Thyroid gland (tissue), 4 donors: Measurements from ENCODE around the gene BRD2. TPM values are rescaled to one million over a fixed set of nuclear protein-coding genes. Genes with fewer than 3 reads are reported as not detected.

Experiments
- DNase-seq, 2 donors: peaks; one replicate each; pipeline ENCODE4 v3.0.0-alpha.2; 2019
- H3K27ac ChIP-seq, 3 donors: fragments of 200-600 bp; sonication (generic); 1 replicate in 2 of 3; 2 replicates in 1 of 3; pipeline ENCODE4 v1.5.1; 2016 to 2019; ENCODE audit warnings: mild to moderate bottlenecking in 1 of 3, moderate library complexity in 1 of 3
- H3K27me3 ChIP-seq: fragments of 200-600 bp; sonication (generic); one replicate; pipeline ENCODE4 v1.5.1; 2019
- H3K36me3 ChIP-seq, 2 donors: fragments of 200-600 bp; sonication (generic); one replicate each; pipeline ENCODE4 v1.5.1; 2016 to 2019
- H3K4me1 ChIP-seq, 2 donors: fragments of 200-600 bp; sonication (generic); one replicate each; pipeline ENCODE4 v1.5.1; 2017 to 2019
- H3K4me3 ChIP-seq, 3 donors: fragments of 200-600 bp; sonication (generic); replicated peaks in 1 of 3; 1 replicate in 2 of 3; 2 replicates in 1 of 3; pipeline ENCODE4 v1.5.1; 2016; ENCODE audit warnings: mild to moderate bottlenecking in 1 of 3
- H3K9me3 ChIP-seq: fragments of 200-600 bp; sonication (generic); one replicate; pipeline ENCODE4 v1.5.1; 2017
- POLR2A ChIP-seq, 2 donors: fragments of 450-650 bp; IDR thresholded peaks; one replicate each; pipeline ENCODE4 v1.6.1; 2017; ENCODE audit warnings: antibody characterized with exemption in 2 of 2, mild to moderate bottlenecking in 2 of 2, moderate library complexity in 1 of 2
- WGBS, 2 donors: methylation state at CpG; one replicate each; pipeline ENCODE4 v1.1.5; 2017; 5-methylcytosine and 5-hydroxymethylcytosine counted together
- intact Hi-C: fragments of 100-400 bp; cut with DNase I; formaldehyde crosslinking; loops from one replicate; pipeline ENCODE4 v1.15.1; 2023
- total RNA-seq, 4 donors: library from RNA; depleted of rRNA; stranded (reverse); fragments of >200 nt; gene quantifications; one replicate each; pipeline ENCODE4 v1.2.3, GENCODE V29; 2016
- TF ChIP-seq, protein P1 (sequence below), 6 experiments: fragments of 200-600 bp in 3 of 6; fragments of 450-650 bp in 3 of 6; sonication (generic) in 3 of 6; IDR thresholded peaks; one replicate each; pipeline ENCODE4 v1.5.1; 2016 to 2019; ENCODE audit warnings: antibody characterized with exemption in 6 of 6, mild to moderate bottlenecking in 2 of 6, inconsistent platforms in 1 of 6, moderate library complexity in 1 of 6

BRD2 gene
- total RNA-seq, 4 donors from 2014 or later, result 206 to 282 (median 238) TPM

GRCh38 chr6:32932132-32932868, 36.1 kb upstream of the BRD2 start:
- WGBS, 2 donors, result 46 to 56% methylated on average over 7 of the region's 7 CpGs
- intact Hi-C loops, result loop anchor here (5.0 kb wide), 2 partner anchors 35 to 50 kb away; no protein-coding TSS in a partner anchor
- DNase-seq, result peak; percentile 40

DNA sequence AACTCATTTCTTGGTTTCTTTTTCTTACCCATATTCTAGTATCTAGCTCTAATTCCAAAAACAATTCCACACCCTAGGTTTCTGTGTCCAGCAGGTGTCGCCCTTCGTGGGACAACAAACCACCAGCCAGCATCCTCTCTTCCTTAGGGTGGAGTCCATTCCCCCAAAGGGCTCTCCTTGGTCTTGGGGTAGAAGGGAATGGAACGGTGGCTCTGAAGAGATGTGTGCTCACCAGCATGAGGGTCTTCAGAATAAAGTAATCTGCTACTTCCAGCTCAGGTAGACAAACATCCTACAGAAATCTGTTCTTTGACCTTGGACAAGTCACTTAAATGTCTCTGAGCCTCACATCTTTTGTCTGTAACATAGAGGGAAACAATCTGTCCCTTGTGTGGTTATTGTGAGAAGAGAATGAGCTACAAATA, 34.7 kb upstream of the BRD2 start:
- peak overlapping the region in 2 of 3 donors; percentile 6 to 72 for H3K27ac ChIP-seq
- intact Hi-C loops, result loop anchor here (5.0 kb wide), 2 partner anchors 36 to 49 kb away; no protein-coding TSS in a partner anchor
- H3K9me3 ChIP-seq, result no peaks in the 10 kb centered on the region
- peaks cover 27 to 37% of the 10 kb centered on the region in 2 donors for H3K4me1 ChIP-seq
- H3K27me3 ChIP-seq, result no peaks in the 10 kb centered on the region
- TF ChIP-seq, protein P1, sequence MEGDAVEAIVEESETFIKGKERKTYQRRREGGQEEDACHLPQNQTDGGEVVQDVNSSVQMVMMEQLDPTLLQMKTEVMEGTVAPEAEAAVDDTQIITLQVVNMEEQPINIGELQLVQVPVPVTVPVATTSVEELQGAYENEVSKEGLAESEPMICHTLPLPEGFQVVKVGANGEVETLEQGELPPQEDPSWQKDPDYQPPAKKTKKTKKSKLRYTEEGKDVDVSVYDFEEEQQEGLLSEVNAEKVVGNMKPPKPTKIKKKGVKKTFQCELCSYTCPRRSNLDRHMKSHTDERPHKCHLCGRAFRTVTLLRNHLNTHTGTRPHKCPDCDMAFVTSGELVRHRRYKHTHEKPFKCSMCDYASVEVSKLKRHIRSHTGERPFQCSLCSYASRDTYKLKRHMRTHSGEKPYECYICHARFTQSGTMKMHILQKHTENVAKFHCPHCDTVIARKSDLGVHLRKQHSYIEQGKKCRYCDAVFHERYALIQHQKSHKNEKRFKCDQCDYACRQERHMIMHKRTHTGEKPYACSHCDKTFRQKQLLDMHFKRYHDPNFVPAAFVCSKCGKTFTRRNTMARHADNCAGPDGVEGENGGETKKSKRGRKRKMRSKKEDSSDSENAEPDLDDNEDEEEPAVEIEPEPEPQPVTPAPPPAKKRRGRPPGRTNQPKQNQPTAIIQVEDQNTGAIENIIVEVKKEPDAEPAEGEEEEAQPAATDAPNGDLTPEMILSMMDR (IDR thresholded peaks at IDR 0.05), result peak; percentile 56 to 82 (median 73)
- no peak for TF ChIP-seq POLR2A (IDR thresholded peaks at IDR 0.05)
- no peak overlapping the region for H3K4me3 ChIP-seq
- H3K36me3 ChIP-seq, result no peaks in the 10 kb centered on the region
- 11 to 13% methylated on average over 3 of the region's 3 CpGs for WGBS, 2 donors
- DNase-seq, result peak; percentile 78 to 81

More at GRCh38 chr6:32932132-32932868, 36.1 kb upstream of the BRD2 start:
- Histone ChIP-seq H3K36me3 (no peaks in the 10 kb centered on the region), H3K4me3 (no peak overlapping the region), H3K4me1 (peaks cover 27 to 37% of the 10 kb centered on the region in 2 donors), H3K9me3 (no peaks in the 10 kb centered on the region), H3K27me3 (no peaks in the 10 kb centered on the region), H3K27ac (peak overlapping the region; percentile 1 to 70 (median 51))
- no peak for TF ChIP-seq POLR2A (IDR thresholded peaks at IDR 0.05)
- TF ChIP-seq, protein P1 (IDR thresholded peaks at IDR 0.05), result no peak

DNA sequence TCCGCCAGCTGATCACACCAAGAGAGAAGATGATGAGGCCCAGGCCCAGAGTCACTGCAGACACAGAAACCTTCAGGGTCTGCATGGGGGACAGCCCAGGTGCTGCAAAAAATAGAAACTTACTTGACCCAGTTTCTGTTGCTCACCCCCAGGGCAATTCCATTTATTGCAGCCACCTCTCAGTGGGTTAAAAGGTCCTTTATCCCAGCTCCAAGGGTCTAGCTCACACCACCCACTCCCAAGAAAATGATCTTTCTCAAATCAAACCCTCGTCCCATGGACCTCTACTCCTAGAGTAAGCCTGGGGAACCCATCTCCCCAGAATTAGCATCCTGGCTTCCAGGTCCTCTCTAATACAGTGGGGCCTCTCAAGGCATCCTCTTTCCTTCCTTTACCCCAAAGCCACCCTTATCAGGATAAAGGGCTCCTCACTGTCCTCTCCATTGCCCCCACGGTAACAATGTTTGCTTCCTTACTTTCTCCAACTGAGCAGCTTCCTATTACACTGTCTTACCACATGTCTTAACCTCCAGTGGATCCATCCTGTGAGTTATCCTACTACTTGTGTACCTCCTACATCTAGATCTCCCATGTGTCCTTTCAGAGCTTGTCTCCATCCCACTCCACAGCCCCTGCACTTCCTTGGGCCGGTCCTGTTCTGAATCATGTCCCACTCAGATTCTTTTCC, 32.7 kb upstream of the BRD2 start:
- no peaks in the 10 kb centered on the region for H3K9me3 ChIP-seq
- H3K36me3 ChIP-seq, result no peaks in the 10 kb centered on the region
- peaks cover 37% of the 10 kb centered on the region in 2 donors for H3K4me1 ChIP-seq
- no peaks in the 10 kb centered on the region for H3K27me3 ChIP-seq
- H3K4me3 ChIP-seq, result no peak overlapping the region
- TF ChIP-seq POLR2A (IDR thresholded peaks at IDR 0.05), result no peak
- TF ChIP-seq, protein P1 (IDR thresholded peaks at IDR 0.05), result no peak
- WGBS, 2 donors, result 78 to 81% methylated on average over 4 of the region's 4 CpGs
- intact Hi-C loops, result no loop called here
- H3K27ac ChIP-seq, result peak overlapping the region; percentile 36 to 73 (median 72)
- no peak for DNase-seq

DNA sequence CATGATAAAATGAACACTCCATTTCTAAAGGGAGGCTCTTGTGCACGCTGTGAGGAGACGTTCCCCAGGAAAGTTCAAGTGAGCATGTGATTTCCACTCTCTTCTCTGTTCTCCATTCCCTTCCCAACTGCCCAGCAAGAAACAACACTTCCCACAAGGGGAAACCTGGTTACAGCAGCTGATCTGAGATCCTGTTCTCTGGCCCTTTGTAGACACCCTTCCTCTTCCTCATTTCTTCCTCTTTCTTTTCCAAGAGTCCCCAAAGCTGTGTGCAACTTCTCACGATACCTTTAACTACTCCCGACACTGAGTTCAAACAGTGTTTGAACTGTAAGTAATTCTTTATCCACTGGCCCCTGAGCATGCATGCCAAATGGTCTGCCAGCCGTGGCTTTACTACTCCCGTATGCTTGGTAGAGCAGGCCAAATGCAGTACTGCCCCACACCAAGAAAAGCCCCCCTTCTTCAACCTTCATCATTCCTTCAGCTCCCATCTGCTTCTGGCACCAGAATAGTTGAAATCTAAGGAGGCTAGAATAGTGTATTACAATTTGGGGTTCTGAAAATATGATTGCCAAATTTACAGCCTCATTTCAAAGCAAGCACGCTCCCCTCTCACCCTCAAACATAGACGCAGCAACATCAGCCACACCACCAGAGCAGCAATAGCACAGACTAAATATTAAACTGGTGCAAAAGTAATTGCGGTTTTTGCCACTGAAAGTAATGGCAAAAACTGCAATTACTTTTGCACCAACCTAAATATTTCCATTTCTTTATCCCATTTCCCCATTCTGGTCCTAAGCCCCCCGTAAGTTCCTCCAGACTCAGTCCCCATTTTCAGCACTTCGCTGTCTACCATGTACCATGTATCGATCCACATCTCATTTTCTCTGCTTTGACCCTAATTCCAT, 31.9 kb upstream of the BRD2 start:
- TF ChIP-seq, protein P1 (IDR thresholded peaks at IDR 0.05), result peak in 2 of 6 experiments; percentile 10 to 19
- TF ChIP-seq POLR2A (IDR thresholded peaks at IDR 0.05), result peak in 1 of 2 donors; percentile 46
- peak overlapping the region; percentile 36 to 73 (median 72) for H3K27ac ChIP-seq
- no peaks in the 10 kb centered on the region for H3K36me3 ChIP-seq
- no peak overlapping the region for H3K4me3 ChIP-seq
- WGBS, 2 donors, result 55 to 65% methylated on average over 12 of the region's 12 CpGs
- no peaks in the 10 kb centered on the region for H3K27me3 ChIP-seq
- peak; percentile 83 for DNase-seq
- H3K4me1 ChIP-seq, result peaks cover 38 to 39% of the 10 kb centered on the region in 2 donors
- intact Hi-C loops, result no loop called here
- no peaks in the 10 kb centered on the region for H3K9me3 ChIP-seq
